ENCODE data around the gene SPRR2A. TPM values are rescaled to one million over a fixed set of nuclear protein-coding genes. Genes with fewer than 3 reads are reported as not detected.

SPRR2A gene
- not detected for total RNA-seq

GRCh38 chr1:153057375-153057774, at the start of gene SPRR2A:
Gene SPRR2A (minus strand): TSS chr1:153057512. CDS start chr1:153056735, 777 bp downstream.

DNA sequence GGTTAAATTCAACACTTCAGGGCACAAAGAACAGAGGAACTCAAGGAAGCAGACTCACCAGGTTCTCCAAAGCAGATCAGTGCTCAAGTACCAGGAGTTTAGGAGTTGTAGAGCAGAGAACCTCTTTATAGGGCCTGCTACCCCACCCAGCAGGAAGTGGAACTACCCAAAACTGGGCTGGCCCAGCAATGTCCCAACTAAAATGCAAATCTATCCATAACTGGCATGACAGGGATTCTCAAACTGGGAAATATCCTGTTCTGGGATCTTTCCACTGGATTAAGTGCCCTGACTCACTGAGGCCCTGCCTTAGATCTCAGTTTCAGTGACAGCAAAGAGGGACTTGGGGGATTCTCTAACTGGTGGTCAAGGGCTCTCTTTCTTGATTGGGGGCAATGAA, 37.1 kb upstream of the SPRR2A start, which contains the start of gene SPRR2E:
Gene SPRR2E, minus strand, starts transcription at position 101 of the 400 bp plus-strand sequence. CDS start 775 bp downstream, outside the sequence.

GRCh38 chr1:153071511-153071910, 14.2 kb upstream of the SPRR2A start, which contains the start of gene SPRR2B:
Gene SPRR2B (minus strand): TSS chr1:153071611. CDS start chr1:153070839, 772 bp downstream.

GRCh38 chr1:153040950-153041631, 16.2 kb downstream of the SPRR2A start, which contains the start of gene SPRR2D:
Gene SPRR2D (minus strand): TSS chr1:153041120. CDS start chr1:153040346, 774 bp downstream.

DNA sequence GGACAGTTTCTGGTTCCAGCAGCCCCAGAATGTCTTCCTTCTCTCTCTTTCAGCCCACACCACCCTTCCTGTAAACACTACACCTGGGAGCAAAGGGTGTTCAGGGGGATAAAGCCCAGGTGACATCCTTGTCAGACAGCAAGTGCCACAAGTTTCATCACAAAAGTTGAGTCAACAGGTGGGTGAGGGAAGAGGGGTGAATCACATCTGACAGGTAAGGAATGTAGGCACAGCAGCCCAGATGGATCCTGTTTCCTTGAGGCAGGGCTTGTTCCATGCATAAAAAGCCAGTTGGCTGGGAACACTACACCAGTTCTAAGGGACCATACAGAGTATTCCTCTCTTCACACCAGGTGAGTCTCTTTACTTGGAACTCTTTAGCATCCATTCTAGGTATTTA, 26.4 kb downstream of the SPRR2A start, which contains the start of gene SPRR1B:
Gene SPRR1B, plus strand, starts transcription at position 309 of the 400 bp plus-strand sequence. CDS start 1,143 bp downstream, outside the sequence.

Other genes starting within 250 kb of the SPRR2A start
- gene LCE1B, start 245.5 kb downstream of the SPRR2A start, total RNA-seq, result not detected
- not detected for gene LCE1A, start 230.0 kb downstream of the SPRR2A start, total RNA-seq
- gene LCE6A, start 214.7 kb downstream of the SPRR2A start, total RNA-seq, result not detected
- gene LCE7A, start 197.5 kb downstream of the SPRR2A start, total RNA-seq, result not detected
- not detected for gene SMCP, start 179.2 kb downstream of the SPRR2A start, total RNA-seq
- not detected for gene IVL, start 149.0 kb downstream of the SPRR2A start, total RNA-seq
- not detected for gene SPRR5, start 110.3 kb downstream of the SPRR2A start, total RNA-seq
- not detected for gene SPRR4, start 86.9 kb downstream of the SPRR2A start, total RNA-seq
- gene SPRR1A, start 73.4 kb downstream of the SPRR2A start, total RNA-seq, result not detected
- not detected for gene SPRR3, start 55.8 kb downstream of the SPRR2A start, total RNA-seq
- not detected for gene SPRR1B, start 26.3 kb downstream of the SPRR2A start, total RNA-seq
- not detected for gene SPRR2D, start 16.4 kb downstream of the SPRR2A start, total RNA-seq
- not detected for gene SPRR2B, start 14.1 kb upstream of the SPRR2A start, total RNA-seq
- not detected for gene SPRR2E, start 37.0 kb upstream of the SPRR2A start, total RNA-seq
- not detected for gene SPRR2F, start 56.0 kb upstream of the SPRR2A start, total RNA-seq
- gene SPRR2G, start 93.4 kb upstream of the SPRR2A start, total RNA-seq, result not detected
- not detected for gene LELP1, start 145.9 kb upstream of the SPRR2A start, total RNA-seq
- gene PRR9, start 160.1 kb upstream of the SPRR2A start, total RNA-seq, result not detected
- gene LORICRIN, start 202.2 kb upstream of the SPRR2A start, total RNA-seq, result not detected